22Rv1 (cell line): ENCODE results near the gene NEK4.

Experiments
- ZFX ChIP-seq: fragments of 450-650 bp; IDR thresholded peaks from 2 replicates; pipeline ENCODE4 v1.6.1; 2017; ENCODE audit warnings: antibody characterized with exemption, borderline replicate concordance
- TF ChIP-seq, protein P1 (sequence below): fragments of 450-650 bp; IDR thresholded peaks from 2 replicates; pipeline ENCODE4 v1.5.1; 2017; ENCODE audit warnings: mild to moderate bottlenecking

DNA sequence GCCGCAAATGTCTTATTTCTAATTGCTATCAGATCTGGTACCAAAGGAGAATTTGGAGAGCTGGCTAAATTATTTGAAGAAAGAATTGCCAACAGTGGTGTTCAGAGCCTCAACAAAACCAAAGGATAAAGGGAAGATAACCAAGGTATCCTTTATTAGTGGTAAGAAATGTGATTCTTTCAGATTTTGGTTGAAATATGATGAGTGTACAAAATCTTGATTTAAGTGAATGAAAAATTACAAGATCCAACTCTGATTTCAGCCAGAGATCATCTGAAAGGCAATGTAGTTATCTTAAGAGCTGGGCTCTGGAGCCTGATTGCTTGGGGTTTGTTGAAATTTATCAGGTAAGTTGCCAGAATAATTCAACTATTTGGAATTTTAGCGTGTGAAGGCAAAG lies 80.2 kb downstream of the NEK4 start:
- TF ChIP-seq, protein P1, sequence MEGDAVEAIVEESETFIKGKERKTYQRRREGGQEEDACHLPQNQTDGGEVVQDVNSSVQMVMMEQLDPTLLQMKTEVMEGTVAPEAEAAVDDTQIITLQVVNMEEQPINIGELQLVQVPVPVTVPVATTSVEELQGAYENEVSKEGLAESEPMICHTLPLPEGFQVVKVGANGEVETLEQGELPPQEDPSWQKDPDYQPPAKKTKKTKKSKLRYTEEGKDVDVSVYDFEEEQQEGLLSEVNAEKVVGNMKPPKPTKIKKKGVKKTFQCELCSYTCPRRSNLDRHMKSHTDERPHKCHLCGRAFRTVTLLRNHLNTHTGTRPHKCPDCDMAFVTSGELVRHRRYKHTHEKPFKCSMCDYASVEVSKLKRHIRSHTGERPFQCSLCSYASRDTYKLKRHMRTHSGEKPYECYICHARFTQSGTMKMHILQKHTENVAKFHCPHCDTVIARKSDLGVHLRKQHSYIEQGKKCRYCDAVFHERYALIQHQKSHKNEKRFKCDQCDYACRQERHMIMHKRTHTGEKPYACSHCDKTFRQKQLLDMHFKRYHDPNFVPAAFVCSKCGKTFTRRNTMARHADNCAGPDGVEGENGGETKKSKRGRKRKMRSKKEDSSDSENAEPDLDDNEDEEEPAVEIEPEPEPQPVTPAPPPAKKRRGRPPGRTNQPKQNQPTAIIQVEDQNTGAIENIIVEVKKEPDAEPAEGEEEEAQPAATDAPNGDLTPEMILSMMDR: no peak
- no peak for TF ChIP-seq ZFX
